ENCODE data around the gene LYZL4.

LYZL4 gene

GRCh38 chr3:42367903-42368302, 42.5 kb downstream of the LYZL4 start:
- TF ChIP-seq POU6F1 (CRISPR knock-in tag; IDR thresholded peaks at IDR 0.05; ENCODE audit: borderline replicate concordance, low read depth) (no peak), CREB5 (CRISPR knock-in tag; IDR thresholded peaks at IDR 0.05; ENCODE audit: low read depth) (no peak), TOX (CRISPR knock-in tag; IDR thresholded peaks at IDR 0.05; ENCODE audit: borderline replicate concordance) (no peak), RARB (CRISPR knock-in tag; IDR thresholded peaks at IDR 0.05) (no peak), GLIS3 (CRISPR knock-in tag; IDR thresholded peaks at IDR 0.05) (no peak), ZFP3 (CRISPR knock-in tag; IDR thresholded peaks at IDR 0.05) (no peak), ZNF8 (CRISPR knock-in tag; IDR thresholded peaks at IDR 0.05) (no peak), TCF4 (CRISPR knock-in tag; IDR thresholded peaks at IDR 0.05; ENCODE audit: borderline replicate concordance) (no peak), ARNTL (CRISPR knock-in tag; IDR thresholded peaks at IDR 0.05; ENCODE audit: borderline replicate concordance, low read depth) (no peak), SNAI2 (CRISPR knock-in tag; IDR thresholded peaks at IDR 0.05) (no peak), ZNF565 (CRISPR knock-in tag; conservative IDR thresholded peaks at IDR 0.05; ENCODE audit: low read depth) (no peak), ISL1 (CRISPR knock-in tag; IDR thresholded peaks at IDR 0.05) (no peak), OSR1 (CRISPR knock-in tag; IDR thresholded peaks at IDR 0.05) (no peak), BACH2 (CRISPR knock-in tag; IDR thresholded peaks at IDR 0.05; ENCODE audit: borderline replicate concordance) (no peak), CSRNP3 (CRISPR knock-in tag; IDR thresholded peaks at IDR 0.05) (no peak), ZNF70 (CRISPR knock-in tag; IDR thresholded peaks at IDR 0.05) (no peak), ZC3H10 (CRISPR knock-in tag; IDR thresholded peaks at IDR 0.05) (no peak)
- no peak for ATAC-seq

GRCh38 chr3:42366550-42366949, 43.9 kb downstream of the LYZL4 start:
- no peak for TF ChIP-seq GLIS3 (CRISPR knock-in tag; IDR thresholded peaks at IDR 0.05)
- TF ChIP-seq TSHZ2 (CRISPR knock-in tag; IDR thresholded peaks at IDR 0.05) = no peak
- no peak for TF ChIP-seq SNAI2 (CRISPR knock-in tag; IDR thresholded peaks at IDR 0.05)

GRCh38 chr3:42357335-42357734, 53.1 kb downstream of the LYZL4 start:
- TF ChIP-seq GLIS3 (CRISPR knock-in tag; IDR thresholded peaks at IDR 0.05) = no peak
- no peak for TF ChIP-seq OSR1 (CRISPR knock-in tag; IDR thresholded peaks at IDR 0.05)
- no peak for TF ChIP-seq RARB (CRISPR knock-in tag; IDR thresholded peaks at IDR 0.05)
- TF ChIP-seq PATZ1 (CRISPR knock-in tag; IDR thresholded peaks at IDR 0.05; ENCODE audit: borderline replicate concordance) = no peak
- no peak for TF ChIP-seq TCF4 (CRISPR knock-in tag; IDR thresholded peaks at IDR 0.05; ENCODE audit: borderline replicate concordance)
- no peak for TF ChIP-seq TOX (CRISPR knock-in tag; IDR thresholded peaks at IDR 0.05; ENCODE audit: borderline replicate concordance)
- no peak for TF ChIP-seq ESRRG (CRISPR knock-in tag; IDR thresholded peaks at IDR 0.05)
- TF ChIP-seq ZNF8 (CRISPR knock-in tag; IDR thresholded peaks at IDR 0.05) = no peak
- no peak for TF ChIP-seq TSHZ2 (CRISPR knock-in tag; IDR thresholded peaks at IDR 0.05)
- TF ChIP-seq ARNTL (CRISPR knock-in tag; IDR thresholded peaks at IDR 0.05; ENCODE audit: borderline replicate concordance, low read depth) = no peak
- TF ChIP-seq SNAI2 (CRISPR knock-in tag; IDR thresholded peaks at IDR 0.05) = no peak
- TF ChIP-seq CSRNP3 (CRISPR knock-in tag; IDR thresholded peaks at IDR 0.05) = no peak
- ATAC-seq = no peak

More at GRCh38 chr3:42366550-42366949, 43.9 kb downstream of the LYZL4 start:
- no peak for ATAC-seq
